Testis (tissue), 3 donors: ENCODE measurements around the gene STK39. TPM values are rescaled to one million over a fixed set of nuclear protein-coding genes. Genes with fewer than 3 reads are reported as not detected.

ENCODE experiments used
- DNase-seq: peaks from one replicate; pipeline ENCODE4 v3.0.0-alpha.2; 2019
- H3K27ac ChIP-seq, 2 donors: fragments of 200-600 bp; sonication (generic); one replicate each; pipeline ENCODE4 v1.5.1; 2019
- H3K27me3 ChIP-seq: fragments of 200-600 bp; sonication (generic); one replicate; pipeline ENCODE4 v1.5.1; 2019
- H3K36me3 ChIP-seq: fragments of 200-600 bp; sonication (generic); one replicate; pipeline ENCODE4 v1.5.1; 2017; ENCODE audit warnings: low read depth; ENCODE audit errors: missing control alignments
- H3K4me1 ChIP-seq: fragments of 200-600 bp; sonication (generic); one replicate; pipeline ENCODE4 v1.5.1; 2019
- H3K4me3 ChIP-seq, 2 donors: fragments of 200-600 bp; sonication (generic); one replicate each; pipeline ENCODE4 v1.5.1; 2017 to 2019
- H3K9me3 ChIP-seq: fragments of 200-600 bp; sonication (generic); one replicate; pipeline ENCODE4 v1.5.1; 2017
- POLR2A ChIP-seq: fragments of 450-650 bp; IDR thresholded peaks from one replicate; pipeline ENCODE4 v1.6.1; 2017; ENCODE audit warnings: antibody characterized with exemption, mild to moderate bottlenecking, moderate library complexity
- WGBS, 2 donors: methylation state at CpG; one replicate each; pipeline ENCODE4 v1.1.5; 2018; 5-methylcytosine and 5-hydroxymethylcytosine counted together
- intact Hi-C: fragments of 100-400 bp; cut with DNase I; formaldehyde crosslinking; loops from one replicate; pipeline ENCODE4 v1.15.1; 2023; ENCODE audit warnings: low total_unique reads
- polyA plus RNA-seq: library from polyadenylated mRNA; stranded (reverse); fragments of 350-450 nt; fragmentation: Illumina TruSeq; extraction: RNeasy Lipid Tissue Mini Kit (QIAGEN cat#74804); gene quantifications from one replicate; pipeline ENCODE4 v1.2.3, GENCODE V29; 2014; ENCODE audit warnings: low read depth, low replicate concordance; ENCODE audit not compliant: insufficient read depth
- total RNA-seq, 2 donors: library from RNA; depleted of rRNA; stranded (reverse); fragments of >200 nt; gene quantifications; one replicate each; pipeline ENCODE4 v1.2.3, GENCODE V29; 2016
- TF ChIP-seq, protein P1 (sequence below), 3 experiments: fragments of 450-650 bp in 2 of 3; fragments of 200-600 bp in 1 of 3; sonication (generic) in 1 of 3; IDR thresholded peaks; one replicate each; pipeline ENCODE4 v1.5.1; 2016 to 2019; ENCODE audit warnings: antibody characterized with exemption in 3 of 3, mild to moderate bottlenecking in 2 of 3, moderate library complexity in 1 of 3

The STK39 gene
- total and polyA plus RNA-seq, 3 donors from 2014 or later = 26.4 to 70.7 (median 41.8) TPM

DNA sequence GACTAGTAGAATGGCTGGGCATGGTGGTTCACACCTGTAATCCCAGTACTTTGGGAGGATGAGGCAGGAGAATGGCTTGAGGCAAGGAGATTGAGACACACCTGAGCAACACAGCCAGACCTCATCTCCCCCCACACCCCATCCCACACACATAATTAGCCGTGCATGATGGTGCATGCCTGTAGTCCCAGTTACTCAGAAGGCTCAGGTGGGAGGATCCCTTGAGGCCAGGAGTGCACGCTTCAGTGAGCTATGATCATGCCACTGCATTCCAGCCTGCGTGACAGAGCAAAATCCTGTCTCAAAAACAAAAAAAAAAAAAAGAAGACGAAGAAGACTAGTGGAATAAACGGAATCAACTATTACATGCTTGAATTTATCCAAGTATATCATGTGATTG, 150.0 kb downstream of the STK39 start:
- H3K4me3 ChIP-seq = no peak overlapping the region
- no peaks in the 10 kb centered on the region for H3K27me3 ChIP-seq
- H3K27ac ChIP-seq = no peak overlapping the region
- no peak for DNase-seq
- intact Hi-C loops = no loop called here
- H3K4me1 ChIP-seq = no peaks in the 10 kb centered on the region
- WGBS, 2 donors = 85 to 89% methylated on average over 5 of the region's 5 CpGs
- H3K9me3 ChIP-seq = no peaks in the 10 kb centered on the region
- no peaks in the 10 kb centered on the region for H3K36me3 ChIP-seq
- no peak for TF ChIP-seq POLR2A
- TF ChIP-seq, protein P1, sequence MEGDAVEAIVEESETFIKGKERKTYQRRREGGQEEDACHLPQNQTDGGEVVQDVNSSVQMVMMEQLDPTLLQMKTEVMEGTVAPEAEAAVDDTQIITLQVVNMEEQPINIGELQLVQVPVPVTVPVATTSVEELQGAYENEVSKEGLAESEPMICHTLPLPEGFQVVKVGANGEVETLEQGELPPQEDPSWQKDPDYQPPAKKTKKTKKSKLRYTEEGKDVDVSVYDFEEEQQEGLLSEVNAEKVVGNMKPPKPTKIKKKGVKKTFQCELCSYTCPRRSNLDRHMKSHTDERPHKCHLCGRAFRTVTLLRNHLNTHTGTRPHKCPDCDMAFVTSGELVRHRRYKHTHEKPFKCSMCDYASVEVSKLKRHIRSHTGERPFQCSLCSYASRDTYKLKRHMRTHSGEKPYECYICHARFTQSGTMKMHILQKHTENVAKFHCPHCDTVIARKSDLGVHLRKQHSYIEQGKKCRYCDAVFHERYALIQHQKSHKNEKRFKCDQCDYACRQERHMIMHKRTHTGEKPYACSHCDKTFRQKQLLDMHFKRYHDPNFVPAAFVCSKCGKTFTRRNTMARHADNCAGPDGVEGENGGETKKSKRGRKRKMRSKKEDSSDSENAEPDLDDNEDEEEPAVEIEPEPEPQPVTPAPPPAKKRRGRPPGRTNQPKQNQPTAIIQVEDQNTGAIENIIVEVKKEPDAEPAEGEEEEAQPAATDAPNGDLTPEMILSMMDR (IDR thresholded peaks at IDR 0.05) = no peak

DNA sequence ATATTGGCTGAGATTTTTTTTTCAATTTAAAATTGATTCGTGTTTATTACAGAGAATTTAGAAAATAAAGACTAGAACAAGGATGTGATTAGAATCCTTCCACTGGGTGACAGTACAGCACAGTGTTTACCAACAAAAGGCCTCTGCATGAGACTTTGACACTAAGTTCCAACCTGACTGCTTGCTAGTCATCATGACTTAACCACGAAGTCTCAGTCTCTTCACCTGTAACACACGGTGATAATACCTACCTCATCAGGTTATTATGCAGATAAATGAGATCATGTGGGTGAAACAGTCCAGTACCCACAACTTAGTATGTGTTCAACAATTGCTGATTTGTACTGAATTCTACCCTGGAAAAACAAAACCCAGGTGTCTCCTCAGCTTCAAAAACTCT, 151.2 kb downstream of the STK39 start:
- TF ChIP-seq POLR2A = no peak
- TF ChIP-seq, protein P1 (IDR thresholded peaks at IDR 0.05) = no peak
- intact Hi-C loops = no loop called here
- WGBS, 2 donors = 91 to 95% methylated on average over 3 of the region's 3 CpGs
- H3K4me3 ChIP-seq = no peak overlapping the region
- no peaks in the 10 kb centered on the region for H3K27me3 ChIP-seq
- no peak for DNase-seq
- H3K9me3 ChIP-seq = no peaks in the 10 kb centered on the region
- no peaks in the 10 kb centered on the region for H3K36me3 ChIP-seq
- no peak overlapping the region for H3K27ac ChIP-seq
- no peaks in the 10 kb centered on the region for H3K4me1 ChIP-seq

DNA sequence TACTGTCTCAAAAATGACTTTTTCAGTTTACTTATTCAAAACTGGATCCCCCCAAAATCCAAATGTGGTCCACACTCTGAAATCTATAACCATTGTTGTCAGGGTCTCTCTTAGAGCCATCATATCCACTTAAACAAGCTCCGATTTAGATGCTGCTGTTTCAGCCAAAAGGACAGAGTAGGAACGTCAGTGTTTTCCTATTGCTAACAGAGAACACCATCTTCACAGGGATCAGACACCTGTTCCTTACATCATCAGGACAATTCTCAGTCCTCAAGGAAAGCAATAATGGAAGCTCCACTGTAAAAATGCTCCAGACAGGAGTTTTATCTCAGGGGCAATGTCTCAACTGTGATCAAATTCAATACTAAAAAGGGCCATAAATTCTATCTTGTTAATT, 155.4 kb downstream of the STK39 start:
- H3K9me3 ChIP-seq = no peaks in the 10 kb centered on the region
- TF ChIP-seq, protein P1 (IDR thresholded peaks at IDR 0.05) = no peak
- no peak for TF ChIP-seq POLR2A
- H3K27ac ChIP-seq = no peak overlapping the region
- WGBS, 2 donors = 76 to 86% methylated on average over 2 of the region's 2 CpGs
- no peak overlapping the region for H3K4me3 ChIP-seq
- H3K4me1 ChIP-seq = peaks cover 6% of the 10 kb centered on the region
- H3K27me3 ChIP-seq = no peaks in the 10 kb centered on the region
- DNase-seq = no peak
- no peaks in the 10 kb centered on the region for H3K36me3 ChIP-seq
- intact Hi-C loops = no loop called here

DNA sequence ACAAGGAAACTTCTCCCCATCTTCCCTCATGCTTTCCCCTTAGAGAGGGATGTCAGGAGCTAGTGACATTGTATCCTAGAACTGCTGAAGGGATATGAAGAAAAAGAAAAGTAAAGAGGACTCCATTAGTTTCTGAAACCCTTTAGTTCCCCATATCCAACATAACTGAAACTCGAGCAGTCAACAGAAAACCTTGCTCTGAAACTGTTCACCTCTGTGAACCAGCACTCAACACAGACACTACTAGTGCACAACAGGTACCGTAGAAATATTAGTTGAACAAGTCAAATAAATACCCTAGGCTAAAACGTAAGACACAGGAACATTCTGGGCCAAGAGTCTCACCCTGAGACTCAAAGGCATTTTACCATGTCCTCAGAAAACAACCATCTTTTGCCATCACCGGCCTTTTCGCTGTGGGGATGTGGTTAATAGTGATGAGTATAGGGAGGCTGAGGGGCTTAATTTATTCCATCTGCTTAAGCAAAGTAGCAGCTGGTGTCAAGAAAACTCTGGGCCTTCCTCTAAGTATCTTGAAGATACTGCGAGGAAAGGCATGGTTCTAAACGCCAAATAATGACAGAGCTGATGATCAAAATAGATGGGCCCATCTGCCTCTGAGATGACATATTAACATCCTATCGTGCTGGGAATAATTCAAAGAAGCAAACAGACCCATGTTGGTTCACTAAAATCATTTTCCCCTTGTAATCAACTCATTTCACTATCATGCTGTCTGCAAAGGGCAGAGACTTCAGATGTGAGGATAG, 156.8 kb downstream of the STK39 start:
- no peak for DNase-seq
- intact Hi-C loops = no loop called here
- H3K27me3 ChIP-seq = no peaks in the 10 kb centered on the region
- no peak overlapping the region for H3K4me3 ChIP-seq
- WGBS, 2 donors = 87 to 92% methylated on average over 8 of the region's 8 CpGs
- no peaks in the 10 kb centered on the region for H3K36me3 ChIP-seq
- H3K9me3 ChIP-seq = no peaks in the 10 kb centered on the region
- H3K4me1 ChIP-seq = peaks cover 17% of the 10 kb centered on the region
- no peak overlapping the region for H3K27ac ChIP-seq
- TF ChIP-seq, protein P1 (IDR thresholded peaks at IDR 0.05) = no peak
- no peak for TF ChIP-seq POLR2A

DNA sequence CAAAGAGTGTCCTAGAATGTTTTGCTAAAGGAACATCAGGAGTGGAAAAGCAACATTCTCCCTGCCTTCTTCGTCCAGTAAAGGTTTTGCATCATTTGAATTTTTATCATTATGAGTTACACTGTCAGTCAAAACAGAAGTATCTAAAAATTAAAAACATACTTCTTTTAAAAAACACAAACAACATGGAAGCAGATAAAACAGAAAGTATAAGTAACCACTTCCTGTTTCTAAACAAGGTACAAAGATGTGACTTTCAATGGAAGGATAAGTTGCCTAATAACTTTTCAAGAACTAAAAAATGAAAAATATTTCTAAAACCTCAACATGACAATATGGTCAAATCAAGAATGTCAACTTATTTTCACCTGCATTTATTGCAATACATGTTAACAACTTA, 158.2 kb downstream of the STK39 start:
- Histone ChIP-seq H3K9me3 (no peaks in the 10 kb centered on the region), H3K27me3 (no peaks in the 10 kb centered on the region), H3K27ac (no peak overlapping the region), H3K4me1 (peaks cover 30% of the 10 kb centered on the region), H3K4me3 (no peak overlapping the region), H3K36me3 (no peaks in the 10 kb centered on the region)
- intact Hi-C loops = no loop called here
- no peak for TF ChIP-seq POLR2A
- TF ChIP-seq, protein P1 (IDR thresholded peaks at IDR 0.05) = no peak
- no peak for DNase-seq
- 45 to 72% methylated on average over 1 of the region's 1 CpG for WGBS, 2 donors
